GM12878 (cell line): ENCODE measurements around the gene CR1. TPM values are rescaled to one million over a fixed set of nuclear protein-coding genes. Genes with fewer than 3 reads are reported as not detected.
"Not testable (repeated sequence)": the region's sequence is repeated elsewhere in the genome, so short reads cannot be mapped to it uniquely, and the experiment has no call there.

Experiments used
- ATAC-seq: fragments of 200-7000 bp; cut with Tn5 transposase; 3 replicates; pipeline ENCODE4 v1.9.1; 2020; ENCODE audit warnings: mild to moderate bottlenecking, moderate library complexity
- BruUV-seq: library from RNA; stranded (reverse); fragments of 400-500 nt; replicated peaks from 2 replicates; lab custom pipeline; 2021; lab: Mats Ljungman, UMichigan
- CTCF ChIA-PET: fragments of 300-600 bp; sonication (Branson Sonifier 250); formaldehyde crosslinking; extraction: SDS; loops from one replicate; lab custom pipeline; 2021; ENCODE audit warnings: inconsistent platforms; lab: Yijun Ruan, JAX
- POLR2A ChIA-PET: fragments of 350-600 bp; formaldehyde crosslinking; extraction: SDS; loops from one replicate; lab custom pipeline; 2021; ENCODE audit warnings: inconsistent platforms; lab: Charles Lee
- RAD21 ChIA-PET: fragments of 300-600 bp; sonication (Branson Sonifier 250); formaldehyde crosslinking; loops from one replicate; lab custom pipeline; 2023; ENCODE audit warnings: antibody characterized with exemption; ENCODE audit not compliant: unreplicated experiment; lab: Charles Lee
- SMC1A ChIA-PET: fragments of 300-600 bp; sonication (Branson Sonifier 250); formaldehyde crosslinking; loops from one replicate; lab custom pipeline; 2023; ENCODE audit not compliant: unreplicated experiment, uncharacterized antibody; lab: Charles Lee
- DNase-seq: peaks from one replicate; pipeline ENCODE4 v3.0.0-alpha.2; 2011; ENCODE audit warnings: low read depth, low spot score
- FAIRE-seq: peaks from 3 replicates; lab custom pipeline; 2011; peaks lifted over from hg19 to GRCh38; lab: Jason Lieb, UNC
- H2AFZ ChIP-seq: 2 replicates; pipeline ENCODE4 v1.6.0; 2011; ENCODE audit warnings: low read depth, low read length, control low read depth; ENCODE audit not compliant: control insufficient read depth
- H3K27ac ChIP-seq: 2 replicates; pipeline ENCODE4 v1.5.1; 2011; ENCODE audit warnings: control low read depth; ENCODE audit not compliant: control insufficient read depth, insufficient read depth
- H3K27me3 ChIP-seq, 2 experiments: replicated peaks in 1 of 2; 2 replicates each; pipeline versions ENCODE4 v1.6.0 to v1.6.1; 2011; ENCODE audit warnings: low read length in 1 of 2; ENCODE audit not compliant: control insufficient read depth in 2 of 2, insufficient read depth in 2 of 2
- H3K36me3 ChIP-seq, 2 experiments: 2 replicates each; pipeline ENCODE4 v1.5.1; 2011; ENCODE audit warnings: low read length in 1 of 2; ENCODE audit not compliant: control insufficient read depth in 2 of 2, insufficient read depth in 2 of 2
- H3K4me1 ChIP-seq: 2 replicates; pipeline ENCODE4 v1.6.1; 2011; ENCODE audit warnings: mild to moderate bottlenecking, low read length, moderate library complexity, mixed read lengths; ENCODE audit not compliant: control insufficient read depth, insufficient read depth
- H3K4me2 ChIP-seq: 2 replicates; pipeline ENCODE4 v1.6.0; 2011; ENCODE audit warnings: control low read depth; ENCODE audit not compliant: control insufficient read depth, insufficient read depth
- H3K4me3 ChIP-seq: fragments of 200-600 bp; sonication (generic); 2 replicates; pipeline ENCODE4 v1.5.1; 2016
- H3K79me2 ChIP-seq: 2 replicates; pipeline ENCODE4 v1.6.0; 2011; ENCODE audit warnings: low read length; ENCODE audit not compliant: control insufficient read depth, insufficient read depth
- H3K9ac ChIP-seq: 2 replicates; pipeline ENCODE4 v1.8.0; 2011; ENCODE audit warnings: low read length, control low read depth, mixed read lengths; ENCODE audit not compliant: control insufficient read depth, insufficient read depth
- H3K9me3 ChIP-seq: replicated peaks from 3 replicates; pipeline ENCODE4 v1.5.1; 2011; ENCODE audit warnings: mild to moderate bottlenecking, low read length; ENCODE audit not compliant: control insufficient read depth, insufficient read depth
- H4K20me1 ChIP-seq: 2 replicates; pipeline ENCODE4 v1.6.0; 2011; ENCODE audit not compliant: control insufficient read depth, insufficient read depth
- WGBS: methylation state at CpG from one replicate; pipeline ENCODE4 v1.1.6; 2016; ENCODE audit warnings: low lambda C conversion rate; ENCODE audit not compliant: insufficient replicate concordance, insufficient coverage; ENCODE audit errors: missing lambda C conversion rate; 5-methylcytosine and 5-hydroxymethylcytosine counted together
- in situ Hi-C: fragments of 300-500 bp; cut with MboI; formaldehyde crosslinking; loops from 9 replicates; pipeline ENCODE4 v1.14.3; 2018; ENCODE audit warnings: mixed read lengths
- intact Hi-C: fragments of 100-400 bp; cut with micrococcal nuclease; formaldehyde crosslinking; loops from one replicate; pipeline ENCODE4 v1.14.2; 2022; ENCODE audit not compliant: unreplicated experiment
- polyA plus RNA-seq, 11 experiments: library from polyadenylated mRNA; depleted of rRNA in 4 of 11; unstranded in 6 of 11; stranded (reverse) in 5 of 11; fragments of >200 nt; fragmentation: Nextera tagmentation in 4 of 11; fragmentation: Illumina TruSeq in 1 of 11; extraction: Ambion mirVana in 4 of 11; extraction: Trizol in 1 of 11; gene quantifications; 1 replicate in 1 of 11; 2 replicates in 10 of 11; pipeline versions ENCODE4 v1.2.1 to v1.2.3, GENCODE V29; 2011 to 2016; ENCODE audit warnings: inconsistent platforms in 2 of 11, missing spikeins in 2 of 11, low read depth in 1 of 11
- total RNA-seq, 4 experiments: library from RNA; depleted of rRNA in 3 of 4; stranded (reverse); fragments of >200 nt in 3 of 4; fragmentation: Illumina TruSeq in 1 of 4; extraction: Trizol in 1 of 4; gene quantifications; 2 replicates each; pipeline versions ENCODE4 v1.2.1 to v1.2.3, GENCODE V29; 2013 to 2021

CR1 gene
- total and polyA plus RNA-seq, 10 of the 15 experiments (the other 5 are each of a cell fraction or from before 2014, with no cell fraction given) = 0.30 to 8.0 (median 4.3) TPM

GRCh38 chr1:207528401-207528800 lies 32.4 kb downstream of the CR1 start:
- H3K9me3 ChIP-seq, in situ Hi-C loops, H3K4me3 ChIP-seq, SMC1A ChIA-PET, H4K20me1 ChIP-seq, H3K79me2 ChIP-seq, intact Hi-C loops, H3K27ac ChIP-seq, H3K27me3 ChIP-seq, POLR2A ChIA-PET, H3K4me1 ChIP-seq, H3K4me2 ChIP-seq, DNase-seq, CTCF ChIA-PET, H3K9ac ChIP-seq, RAD21 ChIA-PET, BruUV-seq, H3K36me3 ChIP-seq, H2AFZ ChIP-seq: not testable (repeated sequence)
- ATAC-seq (peak; percentile 68), FAIRE-seq (peak; percentile 84)
- WGBS = no CpG with 5 or more reads among the region's 1 CpG

- H3K9me3 ChIP-seq, H2AFZ ChIP-seq, FAIRE-seq, POLR2A ChIA-PET, H3K9ac ChIP-seq, H3K27me3 ChIP-seq, H3K36me3 ChIP-seq, intact Hi-C loops, H3K4me3 ChIP-seq, H3K79me2 ChIP-seq, CTCF ChIA-PET, H3K4me2 ChIP-seq, SMC1A ChIA-PET, BruUV-seq, H4K20me1 ChIP-seq, H3K4me1 ChIP-seq, in situ Hi-C loops, RAD21 ChIA-PET, H3K27ac ChIP-seq, DNase-seq, ATAC-seq: not testable (repeated sequence)
- WGBS = no CpG with 5 or more reads among the region's 5 CpGs
Observed at GRCh38 chr1:207536263-207536662, 40.3 kb downstream of the CR1 start.

- H3K9ac ChIP-seq, H3K36me3 ChIP-seq, H2AFZ ChIP-seq, BruUV-seq, H3K4me2 ChIP-seq, H3K79me2 ChIP-seq, H3K4me1 ChIP-seq, SMC1A ChIA-PET, RAD21 ChIA-PET, CTCF ChIA-PET, H3K27me3 ChIP-seq, H3K4me3 ChIP-seq, FAIRE-seq, DNase-seq, H3K27ac ChIP-seq, POLR2A ChIA-PET, intact Hi-C loops, H3K9me3 ChIP-seq, in situ Hi-C loops, H4K20me1 ChIP-seq: not testable (repeated sequence)
- peak; percentile 74 for ATAC-seq
- no CpG with 5 or more reads among the region's 5 CpGs for WGBS
Observed at GRCh38 chr1:207546677-207547357, 50.9 kb downstream of the CR1 start.

- CTCF ChIA-PET, H3K36me3 ChIP-seq, RAD21 ChIA-PET: not testable (repeated sequence)
Observed at GRCh38 chr1:207554823-207555222, 58.9 kb downstream of the CR1 start.

More at GRCh38 chr1:207554823-207555222, 58.9 kb downstream of the CR1 start:
- H3K27ac ChIP-seq, H3K27me3 ChIP-seq, H3K9ac ChIP-seq, H3K4me3 ChIP-seq, DNase-seq, ATAC-seq, in situ Hi-C loops, H2AFZ ChIP-seq, intact Hi-C loops, H3K79me2 ChIP-seq, H3K9me3 ChIP-seq, BruUV-seq, SMC1A ChIA-PET, H4K20me1 ChIP-seq, H3K4me1 ChIP-seq, FAIRE-seq, POLR2A ChIA-PET, H3K4me2 ChIP-seq: not testable (repeated sequence)
- no CpG with 5 or more reads among the region's 5 CpGs for WGBS
